ENCODE results near the gene MRPS18A. TPM values are rescaled to one million over a fixed set of nuclear protein-coding genes. Genes with fewer than 3 reads are reported as not detected.

Gene MRPS18A
- 42.0 TPM for polyA plus RNA-seq (2013, experiment 1 of 2)
- 43.2 TPM for polyA plus RNA-seq (2013, experiment 2 of 2)

DNA sequence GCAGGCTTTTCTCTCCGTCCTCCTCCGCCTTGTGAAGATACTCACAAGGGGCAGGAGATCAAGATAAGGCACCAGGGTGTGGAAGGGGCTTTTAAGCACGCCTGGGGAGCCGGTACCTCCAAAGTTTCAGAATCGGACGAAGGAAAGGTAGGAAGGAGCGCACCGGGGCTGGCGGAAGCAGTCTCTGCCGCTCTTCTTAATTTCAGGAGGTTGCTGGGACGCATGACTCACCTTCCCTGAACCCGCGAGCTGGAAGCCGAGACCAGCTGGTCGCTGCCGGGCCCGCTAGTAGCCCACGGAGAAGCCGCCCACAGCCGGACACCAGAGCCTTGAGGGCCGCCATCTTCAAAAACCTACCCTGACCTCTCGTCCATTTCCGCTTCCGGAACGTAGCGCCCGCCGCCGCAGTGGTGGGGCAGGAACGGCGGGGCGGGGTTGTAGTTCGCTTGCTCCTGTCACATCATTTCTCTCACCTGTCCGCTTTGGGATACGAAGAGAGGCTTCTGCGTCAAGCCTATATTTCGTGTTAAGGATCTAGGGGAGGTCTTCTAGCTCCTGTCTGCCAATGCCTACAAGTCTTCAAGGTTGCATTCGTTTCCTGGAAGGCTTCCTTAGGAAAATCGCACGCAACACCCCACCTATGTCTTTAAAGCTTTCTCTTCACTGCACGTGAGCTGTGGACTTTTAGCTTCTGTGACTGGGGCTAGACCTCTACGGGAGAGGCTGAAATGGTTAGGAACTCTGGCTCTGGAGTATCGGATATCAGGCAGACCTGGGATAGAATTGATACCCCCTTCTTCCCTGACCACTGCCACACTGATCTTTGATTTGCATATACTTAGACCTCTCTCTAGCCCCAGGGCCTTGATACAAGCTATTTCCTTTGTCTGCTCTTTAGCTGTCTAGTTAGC lies at the start of gene MRPS18A:
Gene MRPS18A (minus strand): TSS at position 355 of the 911 bp plus-strand sequence. CDS start 12 bp downstream, at position 343.
- Histone ChIP-seq H3K27me3 (ENCODE audit: control insufficient read depth in 1 of 2, insufficient read depth in 1 of 2, low read length in 2 of 2) (no peaks in the 10 kb centered on the region), H3K4me1 (ENCODE audit: control insufficient read depth, insufficient read depth, low read depth, low read length) (no peaks in the 10 kb centered on the region), H4K8ac (ENCODE audit: low read length) (peak within 1 kb of the TSS; percentile 74), H2BK5ac (ENCODE audit: low read depth, low read length, poor library complexity, severe bottlenecking) (no peak within 1 kb of the TSS), H2BK120ac (ENCODE audit: low read depth, low read length) (peak within 1 kb of the TSS; percentile 2), H3K4me2 (ENCODE audit: low read length, poor library complexity, severe bottlenecking) (peak within 1 kb of the TSS; percentile 92), H3K18ac (ENCODE audit: low read depth in 1 of 2, low read length in 2 of 2) (peak within 1 kb of the TSS; percentile 54 to 95), H3K23ac (ENCODE audit: low read length in 2 of 2) (peak within 1 kb of the TSS in 1 of 2 experiments; percentile 11), H2AK5ac (ENCODE audit: low read length, severe bottlenecking) (no peak within 1 kb of the TSS), H3K79me1 (replicated peaks; ENCODE audit: low read length, poor library complexity, severe bottlenecking) (peaks cover 15% of the 10 kb centered on the region), H3K9me3 (ENCODE audit: control insufficient read depth, low read length) (no peaks in the 10 kb centered on the region), H3K4ac (ENCODE audit: low read depth in 1 of 2, low read length in 2 of 2) (peak within 1 kb of the TSS; percentile 65 to 77), H3K14ac (ENCODE audit: low read length in 2 of 2) (peak within 1 kb of the TSS in 1 of 2 experiments; percentile 64), H3K9ac (ENCODE audit: low read length) (peak within 1 kb of the TSS; percentile 97), H2AFZ (ENCODE audit: low read depth, low read length) (peak within 1 kb of the TSS; percentile 91), H2BK15ac (ENCODE audit: low read depth, poor library complexity, severe bottlenecking) (no peak within 1 kb of the TSS), H3K27ac (ENCODE audit: low read length, poor library complexity, severe bottlenecking) (peak within 1 kb of the TSS; percentile 50), H4K91ac (ENCODE audit: low read length) (peak within 1 kb of the TSS; percentile 79), H2BK12ac (ENCODE audit: low read length in 2 of 2) (peak within 1 kb of the TSS in 1 of 2 experiments; percentile 33), H3K4me3 (ENCODE audit: insufficient read depth in 1 of 2, low read depth in 1 of 2, low read length in 2 of 2) (peak within 1 kb of the TSS; percentile 76 to 98), H3K36me3 (ENCODE audit: control insufficient read depth in 1 of 2, insufficient read depth in 2 of 2, low read depth in 1 of 2, low read length in 2 of 2) (peaks cover 0 to 3% of the 10 kb centered on the region in 2 experiments)
- 2% methylated on average over 40 of the region's 43 CpGs for WGBS
- DNase-seq = peak; percentile 83

DNA sequence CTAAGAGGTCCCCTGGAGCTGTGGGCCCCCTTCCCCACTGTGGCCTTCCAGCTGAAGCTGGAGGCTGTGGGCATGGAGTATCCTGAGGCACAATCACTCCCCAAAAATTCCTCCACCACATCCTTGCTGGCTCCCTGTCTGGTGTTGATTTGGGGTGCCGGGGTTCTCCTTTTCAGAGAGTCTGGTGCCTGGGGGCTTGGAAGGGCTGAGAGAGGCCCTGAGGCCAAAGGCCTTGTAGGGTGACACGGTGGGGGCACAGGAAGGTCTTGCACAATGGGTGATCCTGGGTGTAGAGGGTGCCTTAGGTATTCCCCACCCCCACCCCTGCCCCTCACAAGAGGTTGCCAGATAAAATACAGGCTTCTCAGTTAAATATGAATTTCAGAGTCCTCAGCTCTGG lies 49.3 kb upstream of the MRPS18A start:
- Histone ChIP-seq H4K8ac (ENCODE audit: low read length) (no peak overlapping the region), H2AFZ (ENCODE audit: low read depth, low read length) (no peak overlapping the region), H2BK12ac (ENCODE audit: low read length in 2 of 2) (no peak overlapping the region), H3K27ac (ENCODE audit: low read length, poor library complexity, severe bottlenecking) (no peak overlapping the region), H3K4me2 (ENCODE audit: low read length, poor library complexity, severe bottlenecking) (no peak overlapping the region), H3K79me1 (replicated peaks; ENCODE audit: low read length, poor library complexity, severe bottlenecking) (no peaks in the 10 kb centered on the region), H2BK5ac (ENCODE audit: low read depth, low read length, poor library complexity, severe bottlenecking) (no peak overlapping the region), H3K4me1 (ENCODE audit: control insufficient read depth, insufficient read depth, low read depth, low read length) (peaks cover 5% of the 10 kb centered on the region), H3K4ac (ENCODE audit: low read depth in 1 of 2, low read length in 2 of 2) (no peak overlapping the region), H3K4me3 (ENCODE audit: insufficient read depth in 1 of 2, low read depth in 1 of 2, low read length in 2 of 2) (no peak overlapping the region), H3K9me3 (ENCODE audit: control insufficient read depth, low read length) (peaks cover 3% of the 10 kb centered on the region), H3K18ac (ENCODE audit: low read depth in 1 of 2, low read length in 2 of 2) (no peak overlapping the region), H2BK120ac (ENCODE audit: low read depth, low read length) (no peak overlapping the region), H3K23ac (ENCODE audit: low read length in 2 of 2) (no peak overlapping the region), H4K91ac (ENCODE audit: low read length) (no peak overlapping the region), H3K9ac (ENCODE audit: low read length) (no peak overlapping the region), H2BK15ac (ENCODE audit: low read depth, poor library complexity, severe bottlenecking) (no peak overlapping the region), H2AK5ac (ENCODE audit: low read length, severe bottlenecking) (no peak overlapping the region), H3K27me3 (ENCODE audit: control insufficient read depth in 1 of 2, insufficient read depth in 1 of 2, low read length in 2 of 2) (no peaks in the 10 kb centered on the region), H3K14ac (ENCODE audit: low read length in 2 of 2) (no peak overlapping the region), H3K36me3 (ENCODE audit: control insufficient read depth in 1 of 2, insufficient read depth in 2 of 2, low read depth in 1 of 2, low read length in 2 of 2) (no peaks in the 10 kb centered on the region)
- no CpG with 5 or more reads among the region's 2 CpGs for WGBS
- DNase-seq = no peak

DNA sequence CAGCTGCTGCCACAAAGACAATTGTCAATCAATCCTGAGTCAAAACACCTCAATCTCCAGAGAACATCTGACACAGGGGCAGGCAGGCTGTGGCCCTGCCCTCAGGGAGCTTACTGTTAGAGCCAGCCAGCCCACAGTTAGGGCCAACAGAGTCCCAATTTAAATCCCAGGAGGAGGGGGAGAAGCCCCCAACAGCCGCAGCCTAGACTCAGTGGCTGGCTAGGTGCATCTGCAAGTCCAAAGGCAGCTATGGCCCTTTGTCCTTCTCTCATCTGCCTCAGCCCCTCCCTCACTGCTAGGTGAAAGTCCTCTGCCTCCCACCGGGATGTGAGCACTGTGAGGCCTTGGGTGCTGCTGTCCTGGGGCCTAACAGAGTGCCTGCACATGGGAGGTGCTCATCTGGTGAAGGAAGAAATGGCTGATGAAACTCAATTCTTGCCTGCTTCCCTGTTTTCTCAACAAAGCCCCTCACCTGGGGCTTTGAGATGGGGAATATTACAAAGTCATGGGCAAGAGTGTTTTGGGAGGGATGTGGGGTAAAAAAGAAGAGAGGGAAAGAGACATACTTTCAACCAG lies 48.7 kb upstream of the MRPS18A start:
- no peak overlapping the region for H2AK5ac ChIP-seq (ENCODE audit: low read length, severe bottlenecking)
- 100% methylated on average over 1 of the region's 2 CpGs for WGBS
- no peak overlapping the region for H4K8ac ChIP-seq (ENCODE audit: low read length)

DNA sequence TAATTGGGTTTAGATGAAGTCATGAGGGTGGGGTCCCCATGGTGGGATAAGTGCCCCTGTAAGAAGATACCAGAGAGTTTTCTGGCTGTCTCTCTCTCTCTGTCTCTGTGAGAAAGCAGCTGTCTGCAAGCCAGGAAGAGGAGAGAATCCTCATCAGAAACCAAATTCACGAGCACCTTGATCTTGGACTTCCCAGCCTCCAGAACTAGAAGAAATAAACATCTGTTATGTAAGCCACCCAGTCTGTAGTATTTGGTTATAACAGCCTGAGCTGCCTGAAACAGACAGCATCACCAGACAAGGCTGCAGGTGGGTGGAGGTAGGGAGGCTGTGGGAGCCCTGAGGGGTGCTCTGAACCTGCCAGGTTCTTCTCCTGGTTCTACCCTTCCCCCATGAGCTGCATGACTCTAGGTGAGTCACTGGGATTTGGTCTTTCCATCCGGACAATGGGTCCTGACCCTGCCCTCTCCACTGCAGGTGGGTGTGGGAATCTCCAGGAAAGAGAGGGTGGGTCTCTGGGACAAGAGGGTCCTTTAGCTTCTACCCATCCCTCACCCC lies 48.1 kb upstream of the MRPS18A start:
- no peak overlapping the region for H2BK15ac ChIP-seq (ENCODE audit: low read depth, poor library complexity, severe bottlenecking)
- peaks cover 5% of the 10 kb centered on the region for H3K4me1 ChIP-seq (ENCODE audit: control insufficient read depth, insufficient read depth, low read depth, low read length)
- no peak overlapping the region for H3K23ac ChIP-seq (ENCODE audit: low read length in 2 of 2)
- H3K4me3 ChIP-seq (ENCODE audit: insufficient read depth in 1 of 2, low read depth in 1 of 2, low read length in 2 of 2) = no peak overlapping the region
- H2AK5ac ChIP-seq (ENCODE audit: low read length, severe bottlenecking) = no peak overlapping the region
- no peak overlapping the region for H2AFZ ChIP-seq (ENCODE audit: low read depth, low read length)
- no peak overlapping the region for H3K18ac ChIP-seq (ENCODE audit: low read depth in 1 of 2, low read length in 2 of 2)
- no peaks in the 10 kb centered on the region for H3K27me3 ChIP-seq (ENCODE audit: control insufficient read depth in 1 of 2, insufficient read depth in 1 of 2, low read length in 2 of 2)
- H4K91ac ChIP-seq (ENCODE audit: low read length) = no peak overlapping the region
- no peak overlapping the region for H2BK120ac ChIP-seq (ENCODE audit: low read depth, low read length)
- no peak overlapping the region for H2BK12ac ChIP-seq (ENCODE audit: low read length in 2 of 2)
- no peak overlapping the region for H4K8ac ChIP-seq (ENCODE audit: low read length)
- no peak overlapping the region for H3K4me2 ChIP-seq (ENCODE audit: low read length, poor library complexity, severe bottlenecking)
- no peak for DNase-seq
- H3K9ac ChIP-seq (ENCODE audit: low read length) = no peak overlapping the region
- WGBS = 100% methylated on average over 1 of the region's 2 CpGs
- H2BK5ac ChIP-seq (ENCODE audit: low read depth, low read length, poor library complexity, severe bottlenecking) = no peak overlapping the region
- no peaks in the 10 kb centered on the region for H3K79me1 ChIP-seq (replicated peaks; ENCODE audit: low read length, poor library complexity, severe bottlenecking)
- no peaks in the 10 kb centered on the region for H3K36me3 ChIP-seq (ENCODE audit: control insufficient read depth in 1 of 2, insufficient read depth in 2 of 2, low read depth in 1 of 2, low read length in 2 of 2)
- no peak overlapping the region for H3K4ac ChIP-seq (ENCODE audit: low read depth in 1 of 2, low read length in 2 of 2)
- H3K27ac ChIP-seq (ENCODE audit: low read length, poor library complexity, severe bottlenecking) = no peak overlapping the region
- H3K14ac ChIP-seq (ENCODE audit: low read length in 2 of 2) = no peak overlapping the region
- peaks cover 12% of the 10 kb centered on the region for H3K9me3 ChIP-seq (ENCODE audit: control insufficient read depth, low read length)

More for the DNA sequence above, 48.7 kb upstream of the MRPS18A start:
- H3K4me2 ChIP-seq (ENCODE audit: low read length, poor library complexity, severe bottlenecking) = no peak overlapping the region
- no peak overlapping the region for H3K4me3 ChIP-seq (ENCODE audit: insufficient read depth in 1 of 2, low read depth in 1 of 2, low read length in 2 of 2)
- no peak overlapping the region for H3K4ac ChIP-seq (ENCODE audit: low read depth in 1 of 2, low read length in 2 of 2)
- no peak overlapping the region for H2AFZ ChIP-seq (ENCODE audit: low read depth, low read length)
- H3K27me3 ChIP-seq (ENCODE audit: control insufficient read depth in 1 of 2, insufficient read depth in 1 of 2, low read length in 2 of 2) = no peaks in the 10 kb centered on the region
- H3K79me1 ChIP-seq (replicated peaks; ENCODE audit: low read length, poor library complexity, severe bottlenecking) = no peaks in the 10 kb centered on the region
- peak overlapping the region; percentile 28 for H4K91ac ChIP-seq (ENCODE audit: low read length)
- no peak overlapping the region for H2BK120ac ChIP-seq (ENCODE audit: low read depth, low read length)
- no peak overlapping the region for H3K23ac ChIP-seq (ENCODE audit: low read length in 2 of 2)
- no peak for DNase-seq
- no peak overlapping the region for H3K27ac ChIP-seq (ENCODE audit: low read length, poor library complexity, severe bottlenecking)
- no peak overlapping the region for H3K14ac ChIP-seq (ENCODE audit: low read length in 2 of 2)
- H3K4me1 ChIP-seq (ENCODE audit: control insufficient read depth, insufficient read depth, low read depth, low read length) = peaks cover 5% of the 10 kb centered on the region
- H2BK15ac ChIP-seq (ENCODE audit: low read depth, poor library complexity, severe bottlenecking) = no peak overlapping the region
- peaks cover 8% of the 10 kb centered on the region for H3K9me3 ChIP-seq (ENCODE audit: control insufficient read depth, low read length)
- H3K18ac ChIP-seq (ENCODE audit: low read depth in 1 of 2, low read length in 2 of 2) = no peak overlapping the region
- H3K36me3 ChIP-seq (ENCODE audit: control insufficient read depth in 1 of 2, insufficient read depth in 2 of 2, low read depth in 1 of 2, low read length in 2 of 2) = no peaks in the 10 kb centered on the region
- no peak overlapping the region for H2BK12ac ChIP-seq (ENCODE audit: low read length in 2 of 2)
- H3K9ac ChIP-seq (ENCODE audit: low read length) = no peak overlapping the region
- H2BK5ac ChIP-seq (ENCODE audit: low read depth, low read length, poor library complexity, severe bottlenecking) = no peak overlapping the region
